ENCODE data around the gene RYR3. TPM values are rescaled to one million over a fixed set of nuclear protein-coding genes. Genes with fewer than 3 reads are reported as not detected.

Gene RYR3
- total RNA-seq, 1 donor from 2014 or later, result not detected

- intact Hi-C loops (cut with micrococcal nuclease), result no loop called here
- Mint-ChIP-seq H3K27ac (no peak overlapping the region), H3K9me3 (no peaks in the 10 kb centered on the region), H3K27me3 (no peaks in the 10 kb centered on the region), H3K4me1 (no peaks in the 10 kb centered on the region), H3K4me3 (no peak overlapping the region), H3K36me3 (ENCODE audit: low read depth) (no peaks in the 10 kb centered on the region)
- CTCF ChIA-PET, result no interaction called here
- POLR2A ChIA-PET, result no interaction called here
- DNase-seq (no peak), ATAC-seq (ENCODE audit: low read depth) (no peak)
- no peak for TF ChIP-seq CTCF (IDR thresholded peaks at IDR 0.05)
Observed at GRCh38 chr15:33543957-33544356, 233.2 kb downstream of the RYR3 start.

DNA sequence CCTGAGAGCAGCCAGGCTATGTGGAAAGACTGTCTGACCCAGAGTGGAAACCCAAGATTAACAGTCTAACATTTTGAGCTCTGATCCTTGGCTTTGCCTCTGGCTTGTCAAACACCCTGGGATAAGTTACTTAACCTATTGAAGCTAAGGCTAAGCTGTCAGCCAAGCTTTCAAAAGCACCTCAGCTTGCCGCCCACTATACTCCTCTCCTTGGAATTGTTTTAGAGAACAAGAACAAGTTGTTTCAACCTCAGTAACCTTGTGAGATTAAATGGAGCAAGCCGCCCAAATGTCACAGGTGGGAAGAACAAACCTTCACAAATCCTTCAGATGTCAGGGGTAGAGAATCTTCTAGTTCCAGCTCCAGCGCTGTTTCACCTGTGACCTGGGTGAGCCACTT, 235.1 kb downstream of the RYR3 start:
- Mint-ChIP-seq H3K36me3 (ENCODE audit: low read depth) (no peaks in the 10 kb centered on the region), H3K4me1 (no peaks in the 10 kb centered on the region), H3K4me3 (no peak overlapping the region), H3K27me3 (no peaks in the 10 kb centered on the region), H3K9me3 (no peaks in the 10 kb centered on the region), H3K27ac (no peak overlapping the region)
- ATAC-seq (ENCODE audit: low read depth) (no peak), DNase-seq (no peak)
- TF ChIP-seq CTCF (IDR thresholded peaks at IDR 0.05), result no peak
- ChIA-PET CTCF (no interaction called here), POLR2A (no interaction called here)
- intact Hi-C loops (cut with micrococcal nuclease), result no loop called here

DNA sequence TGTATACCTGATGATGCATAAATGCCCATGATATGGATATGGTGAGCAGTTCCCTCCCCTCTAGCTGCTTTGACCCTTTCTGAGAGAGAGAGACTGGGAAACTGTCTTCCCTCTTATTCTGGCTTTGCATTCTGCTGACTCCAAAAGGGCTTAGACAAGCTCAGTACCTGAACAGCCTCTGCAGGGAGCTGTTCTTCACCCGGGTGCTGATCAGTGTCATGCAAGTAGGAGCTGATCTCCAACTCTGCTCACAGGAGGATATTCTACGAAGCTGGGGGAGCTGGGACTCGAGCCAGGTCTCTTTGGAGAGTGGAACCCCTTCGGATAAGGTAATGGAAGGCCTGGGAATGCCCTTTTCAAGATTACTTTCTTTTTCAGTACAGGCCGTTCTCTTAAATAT, 237.1 kb downstream of the RYR3 start:
- DNase-seq (no peak), ATAC-seq (ENCODE audit: low read depth) (no peak)
- Mint-ChIP-seq H3K4me3 (no peak overlapping the region), H3K9me3 (no peaks in the 10 kb centered on the region), H3K36me3 (ENCODE audit: low read depth) (no peaks in the 10 kb centered on the region), H3K4me1 (no peaks in the 10 kb centered on the region), H3K27me3 (no peaks in the 10 kb centered on the region), H3K27ac (no peak overlapping the region)
- ChIA-PET POLR2A (no interaction called here), CTCF (no interaction called here)
- TF ChIP-seq CTCF (IDR thresholded peaks at IDR 0.05), result no peak
- intact Hi-C loops (cut with micrococcal nuclease), result no loop called here

DNA sequence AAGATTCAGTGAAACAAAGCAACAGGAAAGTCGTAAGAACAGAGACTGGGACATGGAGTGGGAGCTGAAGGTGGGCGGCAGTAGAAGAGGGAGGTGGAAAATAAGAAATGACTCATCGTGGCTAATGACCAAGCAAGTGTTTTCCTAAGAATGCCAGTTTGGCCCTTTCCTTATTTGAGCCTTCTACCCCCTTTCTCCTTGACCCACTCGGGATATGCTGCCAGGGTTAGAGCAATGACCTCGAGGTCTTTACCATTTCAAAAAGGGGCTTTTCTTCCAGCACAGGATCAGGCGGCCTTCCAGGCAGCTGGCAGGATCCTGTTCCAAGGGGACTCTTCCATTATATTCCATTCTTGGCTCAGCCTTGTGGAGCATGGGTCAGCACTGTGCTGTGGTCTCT, 241.1 kb downstream of the RYR3 start:
- Mint-ChIP-seq H3K36me3 (ENCODE audit: low read depth) (no peaks in the 10 kb centered on the region), H3K27me3 (no peaks in the 10 kb centered on the region), H3K4me3 (no peak overlapping the region), H3K27ac (no peak overlapping the region), H3K4me1 (no peaks in the 10 kb centered on the region), H3K9me3 (no peaks in the 10 kb centered on the region)
- intact Hi-C loops (cut with micrococcal nuclease), result no loop called here
- DNase-seq (no peak), ATAC-seq (ENCODE audit: low read depth) (no peak)
- ChIA-PET CTCF (no interaction called here), POLR2A (no interaction called here)
- TF ChIP-seq CTCF (IDR thresholded peaks at IDR 0.05), result no peak

GRCh38 chr15:33553157-33553556, 242.4 kb downstream of the RYR3 start:
- Mint-ChIP-seq H3K4me1 (no peaks in the 10 kb centered on the region), H3K9me3 (peaks cover 2% of the 10 kb centered on the region), H3K4me3 (no peak overlapping the region), H3K27ac (no peak overlapping the region), H3K27me3 (no peaks in the 10 kb centered on the region), H3K36me3 (ENCODE audit: low read depth) (no peaks in the 10 kb centered on the region)
- intact Hi-C loops (cut with micrococcal nuclease), result no loop called here
- ChIA-PET POLR2A (no interaction called here), CTCF (no interaction called here)
- ATAC-seq (ENCODE audit: low read depth) (no peak), DNase-seq (no peak)
- no peak for TF ChIP-seq CTCF (IDR thresholded peaks at IDR 0.05)

Measured in activated B cell treated with CpG ODN at 0.5 μM for 24 hours (primary cell).